H1 (cell line): Measurements from ENCODE around the gene RSF1. TPM values are rescaled to one million over a fixed set of nuclear protein-coding genes. Genes with fewer than 3 reads are reported as not detected.

ENCODE experiments used
- CTCF ChIA-PET: fragments of 300-600 bp; sonication (Branson Sonifier 250); formaldehyde crosslinking; loops from one replicate; lab custom pipeline; 2021; ENCODE audit not compliant: partially characterized antibody; lab: Charles Lee
- POLR2A ChIA-PET: fragments of 300-600 bp; sonication (Branson Sonifier 250); formaldehyde crosslinking; loops from one replicate; lab custom pipeline; 2021; ENCODE audit warnings: inconsistent platforms; ENCODE audit not compliant: partially characterized antibody; lab: Charles Lee
- DNase-seq, 2 experiments: peaks; one replicate each; pipeline versions ENCODE4 v3.0.0 to v3.0.0-alpha.2; 2010 to 2022; ENCODE audit warnings: low spot score in 2 of 2, low read depth in 1 of 2, mixed read lengths in 1 of 2
- FAIRE-seq: peaks from 2 replicates; lab custom pipeline; 2011; peaks lifted over from hg19 to GRCh38; lab: Jason Lieb, UNC
- H2AFZ ChIP-seq: 2 replicates; pipeline ENCODE4 v1.8.1; 2012; ENCODE audit warnings: low read length, inconsistent platforms
- H2AK5ac ChIP-seq: 2 replicates; pipeline ENCODE4 v1.6.1; 2013; ENCODE audit warnings: low read depth, low read length
- H2BK120ac ChIP-seq: replicated peaks from 2 replicates; pipeline ENCODE3; 2013; ENCODE audit warnings: low read depth, low read length, inconsistent platforms
- H2BK12ac ChIP-seq: 2 replicates; pipeline ENCODE4 v1.6.1; 2013; ENCODE audit warnings: low read depth, low read length
- H2BK15ac ChIP-seq: 2 replicates; pipeline ENCODE4 v1.6.1; 2013; ENCODE audit warnings: low read length
- H2BK20ac ChIP-seq: 2 replicates; pipeline ENCODE4 v1.6.1; 2013; ENCODE audit warnings: low read length
- H2BK5ac ChIP-seq: 2 replicates; pipeline ENCODE4 v1.6.1; 2013; ENCODE audit warnings: low read depth, low read length
- H3K14ac ChIP-seq: 2 replicates; pipeline ENCODE4 v1.6.1; 2013; ENCODE audit warnings: inconsistent platforms; ENCODE audit not compliant: insufficient read length
- H3K18ac ChIP-seq: 2 replicates; pipeline ENCODE4 v1.6.1; 2013; ENCODE audit warnings: low read length; ENCODE audit errors: extremely low read depth
- H3K23ac ChIP-seq: 2 replicates; pipeline ENCODE4 v1.6.1; 2013; ENCODE audit warnings: inconsistent platforms; ENCODE audit not compliant: insufficient read length
- H3K23me2 ChIP-seq: 2 replicates; pipeline ENCODE4 v1.6.1; 2013; ENCODE audit warnings: low read depth, low read length
- H3K27ac ChIP-seq: 2 replicates; pipeline ENCODE4 v1.6.1; 2011; ENCODE audit warnings: low read depth, low read length, inconsistent platforms
- H3K27me3 ChIP-seq, 4 experiments: replicated peaks in 1 of 4; 1 replicate in 1 of 4; 2 replicates in 3 of 4; pipeline versions ENCODE4 v1.6.1 to v1.8.1; 2011 to 2013; ENCODE audit warnings: low read length in 3 of 4, mild to moderate bottlenecking in 3 of 4, inconsistent platforms in 2 of 4, mixed read lengths in 2 of 4, moderate library complexity in 1 of 4; ENCODE audit not compliant: control insufficient read depth in 3 of 4, insufficient read depth in 3 of 4; ENCODE audit errors: extremely low read depth in 1 of 4
- H3K36me3 ChIP-seq, 4 experiments: 2 replicates each; pipeline versions ENCODE4 v1.6.1 to v1.8.1; 2011 to 2013; ENCODE audit warnings: mild to moderate bottlenecking in 4 of 4, low read length in 3 of 4, moderate library complexity in 2 of 4, control low read depth in 1 of 4, inconsistent platforms in 1 of 4; ENCODE audit not compliant: insufficient read depth in 4 of 4, control insufficient read depth in 2 of 4
- H3K4ac ChIP-seq: replicated peaks from 2 replicates; pipeline ENCODE3; 2013; ENCODE audit warnings: low read length, low read depth, mixed read lengths, inconsistent platforms; ENCODE audit not compliant: insufficient read length
- H3K4me1 ChIP-seq, 4 experiments: replicated peaks in 1 of 4; 1 replicate in 1 of 4; 2 replicates in 3 of 4; pipeline versions ENCODE4 v1.6.1 to v1.8.1; 2011 to 2013; ENCODE audit warnings: low read length in 3 of 4, inconsistent platforms in 2 of 4, mixed read lengths in 1 of 4; ENCODE audit not compliant: insufficient read depth in 4 of 4, control insufficient read depth in 3 of 4
- H3K4me2 ChIP-seq, 2 experiments: 2 replicates each; pipeline versions ENCODE4 v1.6.1 to v1.8.1; 2011 to 2013; ENCODE audit warnings: low read depth in 2 of 2, low read length in 2 of 2, control low read depth in 1 of 2, inconsistent platforms in 1 of 2, mild to moderate bottlenecking in 1 of 2; ENCODE audit not compliant: insufficient read depth in 1 of 2
- H3K4me3 ChIP-seq, 4 experiments: fragments of 200-600, 300-600 bp in 1 of 4; sonication (generic), shearing (Covaris generic), sonication (Bioruptor Twin) in 1 of 4; 2 replicates each; pipeline versions ENCODE4 v1.5.1 to v1.8.1; 2011 to 2016; ENCODE audit warnings: low read length in 4 of 4, low read depth in 3 of 4, control low read depth in 2 of 4, inconsistent platforms in 2 of 4, mild to moderate bottlenecking in 2 of 4, mixed read lengths in 1 of 4, moderate library complexity in 1 of 4; ENCODE audit not compliant: insufficient read depth in 2 of 4; ENCODE audit errors: extremely low read depth in 1 of 4
- H3K56ac ChIP-seq: replicated peaks from 2 replicates; pipeline ENCODE3; 2013; ENCODE audit warnings: low read depth, mild to moderate bottlenecking, mixed read lengths, low read length, inconsistent platforms; ENCODE audit not compliant: insufficient read length
- H3K79me1 ChIP-seq: 2 replicates; pipeline ENCODE4 v1.6.1; 2013; ENCODE audit warnings: low read depth, low read length, control low read depth
- H3K79me2 ChIP-seq, 2 experiments: 2 replicates each; pipeline versions ENCODE4 v1.6.1 to v1.8.1; 2012 to 2013; ENCODE audit warnings: low read length in 2 of 2, mild to moderate bottlenecking in 2 of 2, inconsistent platforms in 1 of 2; ENCODE audit not compliant: insufficient read depth in 2 of 2, control insufficient read depth in 1 of 2
- H3K9ac ChIP-seq, 4 experiments: replicated peaks in 1 of 4; 1 replicate in 1 of 4; 2 replicates in 3 of 4; pipeline versions ENCODE4 v1.6.1 to v1.8.1; 2011 to 2013; ENCODE audit warnings: low read depth in 3 of 4, low read length in 3 of 4, control low read depth in 2 of 4, mild to moderate bottlenecking in 2 of 4, moderate library complexity in 2 of 4, inconsistent platforms in 1 of 4; ENCODE audit errors: extremely low read depth in 1 of 4
- H3K9me3 ChIP-seq, 2 experiments: 2 replicates each; pipeline versions ENCODE4 v1.6.1 to v1.8.1; 2012 to 2013; ENCODE audit warnings: mild to moderate bottlenecking in 2 of 2, moderate library complexity in 2 of 2, control low read depth in 1 of 2, inconsistent platforms in 1 of 2, low read depth in 1 of 2, low read length in 1 of 2, mixed read lengths in 1 of 2; ENCODE audit not compliant: insufficient read depth in 2 of 2
- H4K20me1 ChIP-seq, 2 experiments: replicated peaks in 1 of 2; 2 replicates each; pipeline versions ENCODE3 to v1.8.1; 2011 to 2013; ENCODE audit warnings: inconsistent platforms in 2 of 2, low read length in 2 of 2, mild to moderate bottlenecking in 1 of 2; ENCODE audit not compliant: insufficient read depth in 2 of 2, control insufficient read depth in 1 of 2
- H4K5ac ChIP-seq: 2 replicates; pipeline ENCODE4 v1.6.1; 2013; ENCODE audit warnings: low read length, low read depth, mixed read lengths, inconsistent platforms; ENCODE audit not compliant: insufficient read length
- H4K8ac ChIP-seq: 2 replicates; pipeline ENCODE4 v1.8.0; 2013; ENCODE audit warnings: mild to moderate bottlenecking, moderate library complexity, low read length, inconsistent platforms; ENCODE audit not compliant: insufficient read depth; ENCODE audit errors: extremely low read depth
- H4K91ac ChIP-seq: replicated peaks from 2 replicates; pipeline ENCODE3; 2013; ENCODE audit warnings: low read length, mixed read lengths, inconsistent platforms; ENCODE audit not compliant: insufficient read length
- ASH2L ChIP-seq: fragments of 200-600, 300-600 bp; sonication (generic); IDR thresholded peaks from one replicate; pipeline ENCODE4 v1.7.1; 2017; ENCODE audit warnings: low read length
- CBX5 ChIP-seq: fragments of 300-800, 300-1000 bp; sonication (generic); IDR thresholded peaks from 2 replicates; pipeline ENCODE4 v1.7.1; 2016; ENCODE audit warnings: antibody characterized with exemption, low read length, low read depth
- CHD1 ChIP-seq: IDR thresholded peaks from 2 replicates; pipeline ENCODE4 v1.6.1; 2012; ENCODE audit warnings: low read depth, low read length, improper control_type of control experiment
- EP300 ChIP-seq, 2 experiments: IDR thresholded peaks; 1 replicate in 1 of 2; 2 replicates in 1 of 2; pipeline ENCODE4 v1.6.1; 2011 to 2012; ENCODE audit warnings: low read depth in 2 of 2, low read length in 2 of 2, mild to moderate bottlenecking in 2 of 2, borderline replicate concordance in 1 of 2, inconsistent platforms in 1 of 2, moderate library complexity in 1 of 2
- FOSL1 ChIP-seq: IDR thresholded peaks from 2 replicates; pipeline ENCODE4 v1.6.1; 2011; ENCODE audit warnings: mild to moderate bottlenecking, low read depth, low read length, moderate library complexity; ENCODE audit not compliant: insufficient read depth
- GABPA ChIP-seq: IDR thresholded peaks from 2 replicates; pipeline ENCODE4 v1.6.1; 2011; ENCODE audit warnings: mild to moderate bottlenecking, low read length, moderate library complexity, borderline replicate concordance; ENCODE audit not compliant: insufficient read depth
- HDAC6 ChIP-seq: IDR thresholded peaks from one replicate; pipeline ENCODE4 v1.7.1; 2012; ENCODE audit warnings: low read depth, mild to moderate bottlenecking, inconsistent platforms, low read length, moderate library complexity
- JUND ChIP-seq: IDR thresholded peaks from 2 replicates; pipeline ENCODE4 v1.6.1; 2011; ENCODE audit warnings: mild to moderate bottlenecking, improper control_type of control experiment, low read length
- KDM4A ChIP-seq: IDR thresholded peaks from one replicate; pipeline ENCODE4 v1.7.1; 2012; ENCODE audit warnings: low read depth, mild to moderate bottlenecking, moderate library complexity, low read length, inconsistent platforms; ENCODE audit not compliant: severe bottlenecking
- POLR2A ChIP-seq, 2 experiments: IDR thresholded peaks; 1 replicate in 1 of 2; 2 replicates in 1 of 2; pipeline ENCODE4 v1.6.1; 2011; ENCODE audit warnings: low read depth in 2 of 2, low read length in 2 of 2, mild to moderate bottlenecking in 2 of 2; ENCODE audit errors: control extremely low read depth in 1 of 2
- RBBP5 ChIP-seq: IDR thresholded peaks from 2 replicates; pipeline ENCODE4 v1.7.1; 2012; ENCODE audit warnings: low read depth, mild to moderate bottlenecking, inconsistent platforms, low read length, moderate library complexity, borderline replicate concordance
- RFX5 ChIP-seq: IDR thresholded peaks from 2 replicates; pipeline ENCODE4 v1.6.1; 2011; ENCODE audit warnings: low read depth, low read length, improper control_type of control experiment, borderline replicate concordance
- SUZ12 ChIP-seq: fragments of 200-600 bp; sonication (generic); IDR thresholded peaks from 2 replicates; pipeline ENCODE4 v1.6.1; 2012; ENCODE audit warnings: mild to moderate bottlenecking, inconsistent platforms, low read length, moderate library complexity, mixed read lengths
- TBP ChIP-seq: IDR thresholded peaks from 2 replicates; pipeline ENCODE4 v1.6.1; 2011; ENCODE audit warnings: low read depth, low read length, improper control_type of control experiment
- TEAD4 ChIP-seq: IDR thresholded peaks from 2 replicates; pipeline ENCODE4 v1.6.1; 2012; ENCODE audit warnings: low read depth, low read length, inconsistent platforms, mixed read lengths
- WGBS, 2 experiments: shearing (Covaris generic) in 1 of 2; methylation state at CpG; one replicate each; pipeline versions ENCODE4 v1.1.6 to v1.1.7; 2013 to 2015; ENCODE audit warnings: low lambda C conversion rate in 2 of 2, mixed read lengths in 2 of 2, inconsistent platforms in 1 of 2, low coverage in 1 of 2, missing lambda C conversion rate in 1 of 2; ENCODE audit not compliant: insufficient replicate concordance in 2 of 2, insufficient coverage in 1 of 2, insufficient read length in 1 of 2; ENCODE audit errors: extremely low coverage in 1 of 2, missing lambda C conversion rate in 1 of 2; 5-methylcytosine and 5-hydroxymethylcytosine counted together
- polyA plus RNA-seq, 7 experiments: library from polyadenylated mRNA; depleted of rRNA in 3 of 7; stranded (reverse) in 5 of 7; unstranded in 2 of 7; fragments of >200 nt in 5 of 7; fragments of 200-250 nt in 2 of 7; gene quantifications; 1 replicate in 5 of 7; 2 replicates in 1 of 7; 4 replicates in 1 of 7; pipeline versions ENCODE4 v1.2.1 to v1.2.3, GENCODE V29; 2011 to 2013; ENCODE audit warnings: missing spikeins in 2 of 7, mixed read lengths in 2 of 7
- total RNA-seq: library from RNA; stranded (reverse); fragmentation: NEBNext Ultra II Directional; extraction: Animal tissue kit (Norgen Biotek cat#: 25700); gene quantifications from 2 replicates; pipeline ENCODE4 v1.2.1, GENCODE V29; 2021

The RSF1 gene
- total and polyA plus RNA-seq, 2 of the 8 experiments (the other 6 are each of a cell fraction or from before 2014, with no cell fraction given): 17.8 to 87.9 TPM

- CTCF ChIA-PET: interaction anchor here (0.9 kb wide), 1 partner anchor 72 kb away, joined by 3 read pairs; no protein-coding TSS in a partner anchor
- TF ChIP-seq SUZ12: no peak
- TF ChIP-seq HDAC6: no peak
- no peak for TF ChIP-seq RFX5
- TF ChIP-seq TBP: no peak
- TF ChIP-seq CHD1: no peak
- TF ChIP-seq FOSL1: no peak
- no peak for TF ChIP-seq JUND
- no peak for TF ChIP-seq CBX5
- TF ChIP-seq KDM4A: no peak
- no peak for TF ChIP-seq RBBP5
- TF ChIP-seq ASH2L: no peak
- no peak for TF ChIP-seq TEAD4
- TF ChIP-seq GABPA: no peak
- TF ChIP-seq EP300 (IDR thresholded peaks at IDR 0.05; ENCODE audit: borderline replicate concordance in 1 of 2, low read depth in 2 of 2, low read length in 2 of 2): no peak
- no peak for TF ChIP-seq POLR2A (IDR thresholded peaks at IDR 0.05; ENCODE audit: control extremely low read depth in 1 of 2, low read depth in 2 of 2, low read length in 2 of 2)
Observed at GRCh38 chr11:77793972-77794371, 26.6 kb downstream of the RSF1 start.

More at GRCh38 chr11:77793972-77794371, 26.6 kb downstream of the RSF1 start:
- no peak overlapping the region for H2BK5ac ChIP-seq
- no peak overlapping the region for H2AFZ ChIP-seq
- H4K8ac ChIP-seq: no peak overlapping the region
- no peak overlapping the region for H2BK12ac ChIP-seq
- no peak overlapping the region for H3K56ac ChIP-seq
- no peak overlapping the region for H3K9ac ChIP-seq
- no peak overlapping the region for H2BK20ac ChIP-seq
- no peak overlapping the region for H2BK15ac ChIP-seq
- H3K27ac ChIP-seq: no peak overlapping the region
- no peak overlapping the region for H3K4me2 ChIP-seq
- DNase-seq (no peak), FAIRE-seq (no peak)
- POLR2A ChIA-PET: no interaction called here
- H2BK120ac ChIP-seq: no peak overlapping the region
- peaks cover 16 to 17% of the 10 kb centered on the region in 2 experiments for H3K9me3 ChIP-seq
- no peaks in the 10 kb centered on the region for H3K27me3 ChIP-seq
- H3K4ac ChIP-seq: no peak overlapping the region
- peaks cover 0 to 17% (median 6%) of the 10 kb centered on the region in 4 experiments; a peak in 4 of 8 replicates for H3K36me3 ChIP-seq
- no peak overlapping the region for H3K4me3 ChIP-seq
- H3K18ac ChIP-seq: no peak overlapping the region
- no peak overlapping the region for H3K14ac ChIP-seq
- 91% methylated on average over 2 of the region's 2 CpGs; no CpG with 5 or more reads in 1 of the 2 experiments for WGBS, 2 experiments
- H3K23me2 ChIP-seq: no peaks in the 10 kb centered on the region
- no peak overlapping the region for H4K91ac ChIP-seq
- peaks cover 0 to 6% (median 2%) of the 10 kb centered on the region in 4 experiments; a peak in 3 of 7 replicates for H3K4me1 ChIP-seq
- no peak overlapping the region for H2AK5ac ChIP-seq
- H3K79me1 ChIP-seq: no peaks in the 10 kb centered on the region; the same call in 1 of the 2 replicates
- peaks cover 28 to 100% of the 10 kb centered on the region in 2 experiments for H3K79me2 ChIP-seq
- H4K20me1 ChIP-seq: peaks cover 4 to 9% of the 10 kb centered on the region in 2 experiments
- H3K23ac ChIP-seq: no peak overlapping the region
- H4K5ac ChIP-seq: no peak overlapping the region
